Measurements from ENCODE around the gene ZNF92.

- TF ChIP-seq POLR2A (IDR thresholded peaks at IDR 0.05; ENCODE audit: low read depth, low read length) (peak; percentile 99), TAF1 (IDR thresholded peaks at IDR 0.05; ENCODE audit: borderline replicate concordance, low read depth, low read length) (peak; percentile 96)
Measured at GRCh38 chr7:65373608-65374351, at the start of gene ZNF92.
